ENCODE data around the gene NRF1.

GRCh38 chr7:129780257-129780973 is 168.9 kb downstream of the NRF1 start:
- TF ChIP-seq CTCF (IDR thresholded peaks at IDR 0.05 in 8 of 11, conservative IDR thresholded peaks at IDR 0.05 in 3 of 11) (no peak), POLR2A (IDR thresholded peaks at IDR 0.05) (no peak), POLR2AphosphoS5 (IDR thresholded peaks at IDR 0.05) (peak in 1 of 3 donors; percentile 21)
